Measurements from ENCODE around the gene PLXDC1.
"Not testable (repeated sequence)": the region's sequence is repeated elsewhere in the genome, so short reads cannot be mapped to it uniquely, and the experiment has no call there.

PLXDC1 gene

GRCh38 chr17:39125143-39125875, 26.1 kb downstream of the PLXDC1 start:
- Histone ChIP-seq H3K9me3 (ENCODE audit: control insufficient read depth, insufficient read depth, low read length) (no peaks in the 10 kb centered on the region), H3K27me3 (ENCODE audit: control insufficient read depth, low read length) (no peaks in the 10 kb centered on the region), H3K79me2 (ENCODE audit: control insufficient read depth, low read length) (no peaks in the 10 kb centered on the region), H3K9me2 (replicated peaks; ENCODE audit: control insufficient read depth, low read length) (no peaks in the 10 kb centered on the region), H3K36me3 (ENCODE audit: control insufficient read depth, low read length) (no peaks in the 10 kb centered on the region), H3K4me3 (ENCODE audit: low read length) (no peak overlapping the region), H3K4me1 (ENCODE audit: control insufficient read depth, low read length) (peaks cover 14% of the 10 kb centered on the region), H3F3A (ENCODE audit: control insufficient read depth, insufficient read depth) (no peaks in the 10 kb centered on the region), H3K4me2 (ENCODE audit: low read length) (no peak overlapping the region), H4K20me1 (ENCODE audit: control insufficient read depth, insufficient read depth, low read depth, low read length) (no peaks in the 10 kb centered on the region), H3K27ac (ENCODE audit: low read depth, low read length) (no peak overlapping the region)
- TF ChIP-seq CTCF (IDR thresholded peaks at IDR 0.05; ENCODE audit: low read depth, low read length, poor library complexity, severe bottlenecking) (no peak), EZH2phosphoT487 (IDR thresholded peaks at IDR 0.05; ENCODE audit: borderline replicate concordance, low read length) (no peak)

GRCh38 chr17:39123627-39124026, 27.8 kb downstream of the PLXDC1 start:
- Histone ChIP-seq H3K4me2 (ENCODE audit: low read length) (no peak overlapping the region), H3K9me3 (ENCODE audit: control insufficient read depth, insufficient read depth, low read length) (no peaks in the 10 kb centered on the region), H3F3A (ENCODE audit: control insufficient read depth, insufficient read depth) (peaks cover 10% of the 10 kb centered on the region), H3K4me3 (ENCODE audit: low read length) (no peak overlapping the region), H3K4me1 (ENCODE audit: control insufficient read depth, low read length) (peaks cover 31% of the 10 kb centered on the region), H3K36me3 (ENCODE audit: control insufficient read depth, low read length) (no peaks in the 10 kb centered on the region), H3K27ac (ENCODE audit: low read depth, low read length) (no peak overlapping the region), H4K20me1 (ENCODE audit: control insufficient read depth, insufficient read depth, low read depth, low read length) (no peaks in the 10 kb centered on the region), H3K27me3 (ENCODE audit: control insufficient read depth, low read length) (no peaks in the 10 kb centered on the region), H3K79me2 (ENCODE audit: control insufficient read depth, low read length) (no peaks in the 10 kb centered on the region), H3K9me2 (replicated peaks; ENCODE audit: control insufficient read depth, low read length) (no peaks in the 10 kb centered on the region)
- no peak for TF ChIP-seq CTCF (IDR thresholded peaks at IDR 0.05; ENCODE audit: low read depth, low read length, poor library complexity, severe bottlenecking)
- TF ChIP-seq EZH2phosphoT487 (IDR thresholded peaks at IDR 0.05; ENCODE audit: borderline replicate concordance, low read length) = no peak

- Histone ChIP-seq H3K27me3 (ENCODE audit: control insufficient read depth, low read length) (no peaks in the 10 kb centered on the region), H3K36me3 (ENCODE audit: control insufficient read depth, low read length) (no peaks in the 10 kb centered on the region), H3F3A (ENCODE audit: control insufficient read depth, insufficient read depth) (peaks cover 14% of the 10 kb centered on the region), H3K4me2 (ENCODE audit: low read length) (no peak overlapping the region), H3K79me2 (ENCODE audit: control insufficient read depth, low read length) (no peaks in the 10 kb centered on the region), H3K9me2 (replicated peaks; ENCODE audit: control insufficient read depth, low read length) (no peaks in the 10 kb centered on the region), H3K9me3 (ENCODE audit: control insufficient read depth, insufficient read depth, low read length) (no peaks in the 10 kb centered on the region; the same call in 1 of the 2 replicates), H3K27ac (ENCODE audit: low read depth, low read length) (no peak overlapping the region), H3K4me3 (ENCODE audit: low read length) (no peak overlapping the region), H4K20me1 (ENCODE audit: control insufficient read depth, insufficient read depth, low read depth, low read length) (no peaks in the 10 kb centered on the region), H3K4me1 (ENCODE audit: control insufficient read depth, low read length) (peaks cover 37% of the 10 kb centered on the region)
- TF ChIP-seq CTCF (IDR thresholded peaks at IDR 0.05; ENCODE audit: low read depth, low read length, poor library complexity, severe bottlenecking) (no peak), EZH2phosphoT487 (IDR thresholded peaks at IDR 0.05; ENCODE audit: borderline replicate concordance, low read length) (no peak)
Observed at GRCh38 chr17:39122991-39123390, 28.4 kb downstream of the PLXDC1 start.

GRCh38 chr17:39121919-39122318, 29.5 kb downstream of the PLXDC1 start:
- peaks cover 43% of the 10 kb centered on the region for H3K4me1 ChIP-seq (ENCODE audit: control insufficient read depth, low read length)
- H3K9me2 ChIP-seq (replicated peaks; ENCODE audit: control insufficient read depth, low read length); H4K20me1 ChIP-seq (ENCODE audit: control insufficient read depth, insufficient read depth, low read depth, low read length); H3K4me3 ChIP-seq (ENCODE audit: low read length); H3K9me3 ChIP-seq (ENCODE audit: control insufficient read depth, insufficient read depth, low read length); H3K27me3 ChIP-seq (ENCODE audit: control insufficient read depth, low read length); H3K36me3 ChIP-seq (ENCODE audit: control insufficient read depth, low read length); H3K79me2 ChIP-seq (ENCODE audit: control insufficient read depth, low read length); H3K4me2 ChIP-seq (ENCODE audit: low read length); H3K27ac ChIP-seq (ENCODE audit: low read depth, low read length): not testable (repeated sequence)
- peaks cover 14% of the 10 kb centered on the region for H3F3A ChIP-seq (ENCODE audit: control insufficient read depth, insufficient read depth)
